Panc1 (cell line): Measurements from ENCODE around the gene FN3KRP. TPM values are rescaled to one million over a fixed set of nuclear protein-coding genes. Genes with fewer than 3 reads are reported as not detected.

Experiments used
- ATAC-seq: fragments of 200-7000 bp; cut with Tn5 transposase; 2 replicates; pipeline ENCODE4 v1.9.1; 2020; ENCODE audit warnings: mild to moderate bottlenecking, moderate library complexity
- BruUV-seq: library from RNA; stranded (reverse); fragments of 400-500 nt; replicated peaks from 2 replicates; lab custom pipeline; 2021; lab: Mats Ljungman, UMichigan
- CTCF ChIA-PET: fragments of 300-600 bp; sonication (Branson Sonifier 250); formaldehyde crosslinking; loops from one replicate; lab custom pipeline; 2022; ENCODE audit warnings: antibody characterized with exemption; lab: Charles Lee
- POLR2A ChIA-PET: fragments of 300-600 bp; sonication (Branson Sonifier 250); formaldehyde crosslinking; loops from one replicate; lab custom pipeline; 2022; ENCODE audit warnings: antibody characterized with exemption; lab: Charles Lee
- DNase-seq: peaks from one replicate; pipeline ENCODE4 v3.0.0-alpha.2; 2010; ENCODE audit warnings: low read depth, low spot score
- H3K27ac ChIP-seq: 2 replicates; pipeline ENCODE4 v1.5.1; 2011; ENCODE audit warnings: mild to moderate bottlenecking, low read length, inconsistent platforms
- H3K27me3 ChIP-seq: fragments of 200-500 bp; sonication (Bioruptor generic); 2 replicates; pipeline ENCODE4 v1.6.0; 2014; ENCODE audit warnings: low read length, inconsistent platforms; ENCODE audit not compliant: control insufficient read depth, insufficient read depth
- H3K36me3 ChIP-seq: fragments of 200-500 bp; sonication (Bioruptor generic); 2 replicates; pipeline ENCODE4 v1.5.1; 2014; ENCODE audit warnings: inconsistent platforms, mild to moderate bottlenecking, low read length, moderate library complexity; ENCODE audit not compliant: control insufficient read depth, insufficient read depth
- H3K4me1 ChIP-seq: 2 replicates; pipeline ENCODE4 v1.5.1; 2011; ENCODE audit warnings: inconsistent platforms, mild to moderate bottlenecking, low read length, moderate library complexity; ENCODE audit not compliant: control insufficient read depth, insufficient read depth
- H3K4me3 ChIP-seq, 2 experiments: 2 replicates each; pipeline ENCODE4 v1.5.1; 2011 to 2012; ENCODE audit warnings: low read depth in 2 of 2, low read length in 2 of 2, mild to moderate bottlenecking in 2 of 2, inconsistent platforms in 1 of 2, moderate library complexity in 1 of 2
- H3K9me3 ChIP-seq: fragments of 200-500 bp; sonication (Bioruptor generic); 2 replicates; pipeline ENCODE4 v1.5.1; 2014; ENCODE audit warnings: low read depth, mild to moderate bottlenecking, inconsistent platforms, low read length, moderate library complexity; ENCODE audit not compliant: control insufficient read depth, insufficient read depth
- POLR2AphosphoS5 ChIP-seq: IDR thresholded peaks from 2 replicates; pipeline ENCODE4 v1.6.1; 2012; ENCODE audit warnings: mild to moderate bottlenecking, low read depth, low read length, moderate library complexity
- SIN3A ChIP-seq: IDR thresholded peaks from 2 replicates; pipeline ENCODE4 v1.6.1; 2012; ENCODE audit warnings: low read depth, mild to moderate bottlenecking, low read length, moderate library complexity, borderline replicate concordance; ENCODE audit not compliant: insufficient read depth
- TCF7L2 ChIP-seq: IDR thresholded peaks from 2 replicates; pipeline ENCODE4 v1.6.1; 2011; ENCODE audit warnings: mild to moderate bottlenecking, low read depth, low read length, inconsistent platforms
- in situ Hi-C: cut with HindIII; loops from 2 replicates; pipeline ENCODE4 v1.10.0; 2016; ENCODE audit warnings: low sequenced_read_pairs, low pct_unique_long_range_greater_than_20kb
- intact Hi-C: fragments of 100-400 bp; cut with micrococcal nuclease; formaldehyde crosslinking; loops from one replicate; pipeline ENCODE4 v1.10.0; 2022; ENCODE audit not compliant: unreplicated experiment
- total RNA-seq: library from RNA; stranded (reverse); gene quantifications from one replicate; pipeline ENCODE4 v1.2.1, GENCODE V29; 2021; ENCODE audit not compliant: unreplicated experiment
- TF ChIP-seq, protein P1 (sequence below): fragments of 450-650 bp; IDR thresholded peaks from 2 replicates; pipeline ENCODE4 v1.5.1; 2017; ENCODE audit warnings: mild to moderate bottlenecking
- TF ChIP-seq, protein P2 (sequence below), 2 experiments: IDR thresholded peaks; 2 replicates each; pipeline ENCODE4 v1.6.1; 2011 to 2012; ENCODE audit warnings: low read depth in 2 of 2, control low read depth in 1 of 2, low read length in 1 of 2, mild to moderate bottlenecking in 1 of 2, moderate library complexity in 1 of 2; ENCODE audit not compliant: insufficient read depth in 1 of 2

Gene FN3KRP
- total RNA-seq, 1 experiment from 2014 or later, result 41.0 TPM

DNA sequence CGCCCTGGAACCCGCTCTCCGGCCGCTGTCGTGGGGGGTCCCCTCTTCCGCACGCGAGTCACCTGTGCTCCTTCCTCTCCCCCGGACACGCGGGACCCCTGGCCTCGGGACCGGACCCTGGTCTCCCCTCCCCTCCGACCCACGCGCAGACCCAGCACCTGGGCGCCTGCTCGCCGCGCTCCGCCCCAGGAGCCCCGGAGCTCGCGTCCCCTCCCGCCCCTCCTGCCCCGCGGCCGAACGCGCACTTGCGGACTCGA, 18.8 kb upstream of the FN3KRP start:
- POLR2A ChIA-PET, result no interaction called here
- BruUV-seq, result no TSS peak
- intact Hi-C loops, result no loop called here

DNA sequence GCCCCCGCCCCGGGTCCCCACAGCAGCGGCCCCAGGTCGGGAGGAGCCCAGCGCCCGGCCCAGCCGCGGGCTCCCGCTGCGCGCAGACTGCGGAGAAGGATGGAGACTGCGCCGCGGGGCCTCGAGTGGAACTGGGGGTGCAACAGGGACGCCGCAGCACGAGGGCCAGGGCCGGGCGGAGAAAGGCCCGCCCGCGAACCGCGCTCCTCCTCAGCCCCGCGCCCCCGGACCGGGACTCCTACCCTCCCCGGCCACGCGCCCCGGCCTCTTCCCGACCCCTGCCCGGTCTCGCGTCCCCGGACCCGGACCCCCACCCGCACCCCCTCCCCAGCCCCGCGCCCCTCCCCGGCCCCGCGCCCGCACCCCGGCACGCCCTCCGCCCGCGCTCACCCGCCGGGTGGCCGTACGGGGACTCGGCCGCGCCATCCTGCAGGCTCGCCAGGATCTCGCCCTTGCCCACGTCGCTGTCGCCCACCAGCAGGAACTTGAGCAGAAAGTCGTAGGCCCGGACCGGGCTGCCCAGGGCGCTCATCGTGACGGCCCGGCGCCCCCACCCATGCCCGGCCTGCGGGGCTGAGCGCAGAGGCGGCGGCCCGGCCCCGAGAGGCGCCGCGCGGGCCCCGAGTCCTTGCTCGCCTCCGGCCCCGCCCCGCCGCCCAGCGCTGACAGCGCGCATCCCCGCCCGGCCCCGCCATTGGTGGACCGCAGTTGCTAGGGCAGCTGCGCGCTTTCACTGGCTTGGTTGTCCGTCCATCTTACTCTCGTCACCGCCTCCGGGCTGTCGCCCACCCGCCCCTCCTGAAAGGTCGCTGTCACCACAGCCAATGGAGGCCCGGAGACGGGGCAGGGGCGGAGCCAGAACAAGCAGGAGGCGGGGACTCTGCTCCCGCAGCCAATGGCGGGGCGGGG, 18.2 kb upstream of the FN3KRP start, which contains the start of gene RAB40B:
TSS of gene RAB40B (minus strand) at position 634 of the 909 bp plus-strand sequence. CDS start at position 532, 102 bp downstream.
- TF ChIP-seq, protein P1, sequence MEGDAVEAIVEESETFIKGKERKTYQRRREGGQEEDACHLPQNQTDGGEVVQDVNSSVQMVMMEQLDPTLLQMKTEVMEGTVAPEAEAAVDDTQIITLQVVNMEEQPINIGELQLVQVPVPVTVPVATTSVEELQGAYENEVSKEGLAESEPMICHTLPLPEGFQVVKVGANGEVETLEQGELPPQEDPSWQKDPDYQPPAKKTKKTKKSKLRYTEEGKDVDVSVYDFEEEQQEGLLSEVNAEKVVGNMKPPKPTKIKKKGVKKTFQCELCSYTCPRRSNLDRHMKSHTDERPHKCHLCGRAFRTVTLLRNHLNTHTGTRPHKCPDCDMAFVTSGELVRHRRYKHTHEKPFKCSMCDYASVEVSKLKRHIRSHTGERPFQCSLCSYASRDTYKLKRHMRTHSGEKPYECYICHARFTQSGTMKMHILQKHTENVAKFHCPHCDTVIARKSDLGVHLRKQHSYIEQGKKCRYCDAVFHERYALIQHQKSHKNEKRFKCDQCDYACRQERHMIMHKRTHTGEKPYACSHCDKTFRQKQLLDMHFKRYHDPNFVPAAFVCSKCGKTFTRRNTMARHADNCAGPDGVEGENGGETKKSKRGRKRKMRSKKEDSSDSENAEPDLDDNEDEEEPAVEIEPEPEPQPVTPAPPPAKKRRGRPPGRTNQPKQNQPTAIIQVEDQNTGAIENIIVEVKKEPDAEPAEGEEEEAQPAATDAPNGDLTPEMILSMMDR, result no peak
- TF ChIP-seq TCF7L2 (no peak), POLR2AphosphoS5 (no peak), SIN3A (no peak)
- TF ChIP-seq, protein P2, sequence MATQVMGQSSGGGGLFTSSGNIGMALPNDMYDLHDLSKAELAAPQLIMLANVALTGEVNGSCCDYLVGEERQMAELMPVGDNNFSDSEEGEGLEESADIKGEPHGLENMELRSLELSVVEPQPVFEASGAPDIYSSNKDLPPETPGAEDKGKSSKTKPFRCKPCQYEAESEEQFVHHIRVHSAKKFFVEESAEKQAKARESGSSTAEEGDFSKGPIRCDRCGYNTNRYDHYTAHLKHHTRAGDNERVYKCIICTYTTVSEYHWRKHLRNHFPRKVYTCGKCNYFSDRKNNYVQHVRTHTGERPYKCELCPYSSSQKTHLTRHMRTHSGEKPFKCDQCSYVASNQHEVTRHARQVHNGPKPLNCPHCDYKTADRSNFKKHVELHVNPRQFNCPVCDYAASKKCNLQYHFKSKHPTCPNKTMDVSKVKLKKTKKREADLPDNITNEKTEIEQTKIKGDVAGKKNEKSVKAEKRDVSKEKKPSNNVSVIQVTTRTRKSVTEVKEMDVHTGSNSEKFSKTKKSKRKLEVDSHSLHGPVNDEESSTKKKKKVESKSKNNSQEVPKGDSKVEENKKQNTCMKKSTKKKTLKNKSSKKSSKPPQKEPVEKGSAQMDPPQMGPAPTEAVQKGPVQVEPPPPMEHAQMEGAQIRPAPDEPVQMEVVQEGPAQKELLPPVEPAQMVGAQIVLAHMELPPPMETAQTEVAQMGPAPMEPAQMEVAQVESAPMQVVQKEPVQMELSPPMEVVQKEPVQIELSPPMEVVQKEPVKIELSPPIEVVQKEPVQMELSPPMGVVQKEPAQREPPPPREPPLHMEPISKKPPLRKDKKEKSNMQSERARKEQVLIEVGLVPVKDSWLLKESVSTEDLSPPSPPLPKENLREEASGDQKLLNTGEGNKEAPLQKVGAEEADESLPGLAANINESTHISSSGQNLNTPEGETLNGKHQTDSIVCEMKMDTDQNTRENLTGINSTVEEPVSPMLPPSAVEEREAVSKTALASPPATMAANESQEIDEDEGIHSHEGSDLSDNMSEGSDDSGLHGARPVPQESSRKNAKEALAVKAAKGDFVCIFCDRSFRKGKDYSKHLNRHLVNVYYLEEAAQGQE (IDR thresholded peaks at IDR 0.05; ENCODE audit: insufficient read depth in 1 of 2, low read depth in 2 of 2, low read length in 1 of 2), result no peak
- Histone ChIP-seq H3K27me3 (peaks cover 2% of the 10 kb centered on the region; the same call in 1 of the 2 replicates), H3K4me3 (peak within 1 kb of the TSS; percentile 62 to 65), H3K9me3 (no peaks in the 10 kb centered on the region), H3K4me1 (0 out of 2 replicates have a peak, but pooled peaks cover 5% of the 10 kb centered on the region), H3K36me3 (no peaks in the 10 kb centered on the region), H3K27ac (no peak within 1 kb of the TSS)
- ChIA-PET CTCF (no interaction called here), POLR2A (no interaction called here)
- intact Hi-C loops, result no loop called here
- in situ Hi-C loops, result no loop called here
- ATAC-seq, result peak; percentile 97
- BruUV-seq, result no TSS peak
- peak; percentile 64 for DNase-seq

More for the DNA sequence above, 18.8 kb upstream of the FN3KRP start:
- DNase-seq, result no peak
- H3K4me3 ChIP-seq, result peak overlapping the region; percentile 40 to 48
- H3K36me3 ChIP-seq, result no peaks in the 10 kb centered on the region
- CTCF ChIA-PET, result no interaction called here
- H3K27me3 ChIP-seq, result peaks cover 2% of the 10 kb centered on the region; the same call in 1 of the 2 replicates
- no peak for ATAC-seq
- 0 out of 2 replicates have a peak, but pooled peaks cover 5% of the 10 kb centered on the region for H3K4me1 ChIP-seq
- no peak overlapping the region for H3K27ac ChIP-seq
- TF ChIP-seq, protein P2 (IDR thresholded peaks at IDR 0.05; ENCODE audit: insufficient read depth in 1 of 2, low read depth in 2 of 2, low read length in 1 of 2), result no peak
- no peak for TF ChIP-seq POLR2AphosphoS5
- in situ Hi-C loops, result no loop called here
- no peaks in the 10 kb centered on the region for H3K9me3 ChIP-seq
